SK-N-SH (cell line): ENCODE measurements around the gene GMFB. TPM values are rescaled to one million over a fixed set of nuclear protein-coding genes. Genes with fewer than 3 reads are reported as not detected.

ENCODE experiments used
- CTCF ChIA-PET: fragments of 300-600, 350-600 bp; formaldehyde crosslinking; extraction: SDS; loops from one replicate; lab custom pipeline; 2021; lab: Yijun Ruan, JAX
- POLR2A ChIA-PET: fragments of 350-600 bp; sonication (Branson Sonifier 250); formaldehyde crosslinking; extraction: SDS; loops from one replicate; lab custom pipeline; 2020; ENCODE audit warnings: antibody characterized with exemption, inconsistent platforms; lab: Yijun Ruan, JAX
- DNase-seq: peaks from one replicate; pipeline ENCODE4 v3.0.0; 2012
- H2AFZ ChIP-seq: fragments of 200-600 bp; sonication (generic); 2 replicates; pipeline ENCODE4 v1.8.1; 2016; ENCODE audit warnings: antibody characterized with exemption, mild to moderate bottlenecking, low read depth
- H3F3A ChIP-seq: fragments of 200-600 bp; sonication (generic); replicated peaks from 2 replicates; pipeline ENCODE3; 2016; ENCODE audit warnings: antibody characterized with exemption, mild to moderate bottlenecking; ENCODE audit not compliant: insufficient read depth
- H3K27ac ChIP-seq, 2 experiments: fragments of 200-500 bp in 1 of 2; fragments of 200-600 bp in 1 of 2; sonication (Bioruptor generic) in 1 of 2; sonication (generic), shearing (Covaris generic) in 1 of 2; 2 replicates each; pipeline versions ENCODE4 v1.5.1 to v1.6.1; 2014 to 2016; ENCODE audit warnings: low read depth in 2 of 2, inconsistent platforms in 1 of 2, low read length in 1 of 2, mild to moderate bottlenecking in 1 of 2, mixed read lengths in 1 of 2
- H3K27me3 ChIP-seq: fragments of 200-600 bp; sonication (generic), shearing (Covaris generic); 2 replicates; pipeline ENCODE4 v1.6.1; 2016; ENCODE audit warnings: mixed run types; ENCODE audit not compliant: insufficient read depth
- H3K36me3 ChIP-seq, 2 experiments: fragments of 200-500 bp in 1 of 2; fragments of 200-600 bp in 1 of 2; sonication (Bioruptor generic) in 1 of 2; sonication (generic) in 1 of 2; replicated peaks in 1 of 2; 2 replicates each; pipeline versions ENCODE3 to v1.5.1; 2014 to 2016; ENCODE audit warnings: low read length in 1 of 2, mild to moderate bottlenecking in 1 of 2; ENCODE audit not compliant: insufficient read depth in 2 of 2, control insufficient read depth in 1 of 2
- H3K4me1 ChIP-seq, 2 experiments: fragments of 200-500 bp in 1 of 2; fragments of 200-600 bp in 1 of 2; sonication (Bioruptor generic) in 1 of 2; sonication (generic), shearing (Covaris generic) in 1 of 2; 2 replicates each; pipeline versions ENCODE4 v1.5.1 to v1.6.1; 2014 to 2016; ENCODE audit warnings: low read depth in 1 of 2, low read length in 1 of 2, mixed run types in 1 of 2; ENCODE audit not compliant: insufficient read depth in 2 of 2, control insufficient read depth in 1 of 2
- H3K4me2 ChIP-seq: fragments of 200-600 bp; sonication (generic), shearing (Covaris generic); 2 replicates; pipeline ENCODE4 v1.6.1; 2017; ENCODE audit warnings: mixed run types
- H3K4me3 ChIP-seq, 2 experiments: fragments of 200-500 bp in 1 of 2; fragments of 200-600 bp in 1 of 2; sonication (Bioruptor generic) in 1 of 2; sonication (generic), shearing (Covaris generic) in 1 of 2; 2 replicates each; pipeline versions ENCODE4 v1.5.1 to v1.8.1; 2014 to 2016; ENCODE audit warnings: low read depth in 2 of 2, inconsistent platforms in 1 of 2, low read length in 1 of 2, mild to moderate bottlenecking in 1 of 2, mixed read lengths in 1 of 2, moderate library complexity in 1 of 2
- H3K79me2 ChIP-seq: fragments of 200-600 bp; sonication (generic); 2 replicates; pipeline ENCODE4 v1.8.1; 2017; ENCODE audit warnings: mild to moderate bottlenecking; ENCODE audit not compliant: insufficient read depth
- H3K9ac ChIP-seq: fragments of 200-600 bp; sonication (generic); 2 replicates; pipeline ENCODE4 v1.6.1; 2017; ENCODE audit warnings: mixed run types
- H3K9me2 ChIP-seq: fragments of 200-600 bp; sonication (generic); 2 replicates; pipeline ENCODE4 v1.6.1; 2017; ENCODE audit warnings: mixed run types
- H3K9me3 ChIP-seq: fragments of 200-600 bp; sonication (generic); 2 replicates; pipeline ENCODE4 v1.6.1; 2017; ENCODE audit warnings: mixed run types, mild to moderate bottlenecking, moderate library complexity
- H4K20me1 ChIP-seq: fragments of 200-600 bp; sonication (generic); 2 replicates; pipeline ENCODE4 v1.6.1; 2017; ENCODE audit warnings: mild to moderate bottlenecking, mixed run types; ENCODE audit not compliant: insufficient read depth
- CHD2 ChIP-seq: fragments of 150-350 bp; IDR thresholded peaks from 2 replicates; pipeline ENCODE4 v1.6.1; 2018; ENCODE audit warnings: low read length; ENCODE audit not compliant: partially characterized antibody
- ELF1 ChIP-seq: IDR thresholded peaks from 2 replicates; pipeline ENCODE4 v1.4.0; 2012
- EZH2phosphoT487 ChIP-seq: fragments of 200-600 bp; sonication (generic); IDR thresholded peaks from 2 replicates; pipeline ENCODE4 v1.6.1; 2017; ENCODE audit warnings: low read depth, mixed run types, mild to moderate bottlenecking, antibody characterized with exemption, moderate library complexity, borderline replicate concordance
- FOSL2 ChIP-seq: IDR thresholded peaks from 2 replicates; pipeline ENCODE4 v1.4.0; 2012; ENCODE audit warnings: low read depth, mild to moderate bottlenecking, moderate library complexity, borderline replicate concordance
- GABPA ChIP-seq: IDR thresholded peaks from 2 replicates; pipeline ENCODE4 v1.4.0; 2012; ENCODE audit warnings: low read depth, mild to moderate bottlenecking
- JUND ChIP-seq: IDR thresholded peaks from 2 replicates; pipeline ENCODE4 v1.4.0; 2012
- MXI1 ChIP-seq: IDR thresholded peaks from 2 replicates; pipeline ENCODE4 v1.6.1; 2012; ENCODE audit warnings: mild to moderate bottlenecking, low read depth, low read length, improper control_type of control experiment
- POLR2AphosphoS5 ChIP-seq: IDR thresholded peaks from 2 replicates; pipeline ENCODE4 v1.6.1; 2012; ENCODE audit warnings: low read depth, low read length
- RXRA ChIP-seq: IDR thresholded peaks from 2 replicates; pipeline ENCODE4 v1.4.0; 2012; ENCODE audit warnings: low read depth, mild to moderate bottlenecking, borderline replicate concordance
- SIN3A ChIP-seq: IDR thresholded peaks from 2 replicates; pipeline ENCODE4 v1.6.1; 2012; ENCODE audit warnings: low read depth, mild to moderate bottlenecking, low read length, moderate library complexity, borderline replicate concordance
- SMC3 ChIP-seq: IDR thresholded peaks from 2 replicates; pipeline ENCODE4 v1.6.1; 2012; ENCODE audit warnings: low read depth, low read length, improper control_type of control experiment
- TCF12 ChIP-seq: IDR thresholded peaks from 2 replicates; pipeline ENCODE4 v1.4.0; 2012
- TEAD4 ChIP-seq: IDR thresholded peaks from 2 replicates; pipeline ENCODE4 v1.4.0; 2012; ENCODE audit warnings: mild to moderate bottlenecking, borderline replicate concordance; ENCODE audit not compliant: insufficient read depth
- YY1 ChIP-seq: IDR thresholded peaks from 2 replicates; pipeline ENCODE4 v1.4.0; 2012; ENCODE audit warnings: low read depth, mild to moderate bottlenecking
- polyA plus RNA-seq, 3 experiments: library from polyadenylated mRNA; depleted of rRNA; stranded (reverse); fragments of >200 nt; gene quantifications; 2 replicates each; pipeline ENCODE4 v1.2.3, GENCODE V29; 2012
- TF ChIP-seq, protein P1 (sequence below): fragments of 200-600 bp; sonication (generic); IDR thresholded peaks from 2 replicates; pipeline ENCODE4 v1.6.1; 2017; ENCODE audit warnings: antibody characterized with exemption, mild to moderate bottlenecking, moderate library complexity
- TF ChIP-seq, protein P2 (sequence below): IDR thresholded peaks from 2 replicates; pipeline ENCODE4 v1.4.0; 2012; ENCODE audit warnings: low read depth, borderline replicate concordance
- TF ChIP-seq, protein P3 (sequence below): IDR thresholded peaks from 2 replicates; pipeline ENCODE4; 2012
- TF ChIP-seq, protein P4 (sequence below): fragments of 150-350 bp; IDR thresholded peaks from 2 replicates; pipeline ENCODE4 v1.6.1; 2016; ENCODE audit warnings: mild to moderate bottlenecking, low read depth, low read length
- TF ChIP-seq, protein P5 (sequence below): IDR thresholded peaks from 2 replicates; pipeline ENCODE4 v1.4.0; 2012; ENCODE audit warnings: low read depth

The GMFB gene
- polyA plus RNA-seq, 1 of the 3 experiments (the other 2 are of a cell fraction): 9.4 TPM

DNA sequence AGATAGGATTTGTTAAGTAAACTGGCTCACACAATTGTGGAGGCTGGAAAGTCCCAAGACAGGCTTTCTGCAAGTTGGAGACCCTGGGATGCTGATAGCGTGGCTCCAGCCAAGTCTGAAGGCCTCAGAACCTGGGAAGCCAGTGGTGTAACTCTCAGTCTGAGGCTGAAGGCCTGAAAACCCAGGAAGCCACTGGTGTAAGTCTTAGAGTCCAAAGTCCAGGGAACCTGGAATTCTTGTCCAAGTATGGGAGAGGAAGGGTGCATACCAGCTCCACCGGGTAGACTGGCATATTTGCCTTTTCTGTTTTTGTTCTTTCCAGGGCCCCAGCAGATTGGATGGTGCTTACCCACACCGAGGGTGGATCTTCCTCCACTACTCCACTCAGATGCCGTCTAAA is 18.1 kb downstream of the GMFB start (continued):
- TF ChIP-seq, protein P1, sequence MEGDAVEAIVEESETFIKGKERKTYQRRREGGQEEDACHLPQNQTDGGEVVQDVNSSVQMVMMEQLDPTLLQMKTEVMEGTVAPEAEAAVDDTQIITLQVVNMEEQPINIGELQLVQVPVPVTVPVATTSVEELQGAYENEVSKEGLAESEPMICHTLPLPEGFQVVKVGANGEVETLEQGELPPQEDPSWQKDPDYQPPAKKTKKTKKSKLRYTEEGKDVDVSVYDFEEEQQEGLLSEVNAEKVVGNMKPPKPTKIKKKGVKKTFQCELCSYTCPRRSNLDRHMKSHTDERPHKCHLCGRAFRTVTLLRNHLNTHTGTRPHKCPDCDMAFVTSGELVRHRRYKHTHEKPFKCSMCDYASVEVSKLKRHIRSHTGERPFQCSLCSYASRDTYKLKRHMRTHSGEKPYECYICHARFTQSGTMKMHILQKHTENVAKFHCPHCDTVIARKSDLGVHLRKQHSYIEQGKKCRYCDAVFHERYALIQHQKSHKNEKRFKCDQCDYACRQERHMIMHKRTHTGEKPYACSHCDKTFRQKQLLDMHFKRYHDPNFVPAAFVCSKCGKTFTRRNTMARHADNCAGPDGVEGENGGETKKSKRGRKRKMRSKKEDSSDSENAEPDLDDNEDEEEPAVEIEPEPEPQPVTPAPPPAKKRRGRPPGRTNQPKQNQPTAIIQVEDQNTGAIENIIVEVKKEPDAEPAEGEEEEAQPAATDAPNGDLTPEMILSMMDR: no peak

DNA sequence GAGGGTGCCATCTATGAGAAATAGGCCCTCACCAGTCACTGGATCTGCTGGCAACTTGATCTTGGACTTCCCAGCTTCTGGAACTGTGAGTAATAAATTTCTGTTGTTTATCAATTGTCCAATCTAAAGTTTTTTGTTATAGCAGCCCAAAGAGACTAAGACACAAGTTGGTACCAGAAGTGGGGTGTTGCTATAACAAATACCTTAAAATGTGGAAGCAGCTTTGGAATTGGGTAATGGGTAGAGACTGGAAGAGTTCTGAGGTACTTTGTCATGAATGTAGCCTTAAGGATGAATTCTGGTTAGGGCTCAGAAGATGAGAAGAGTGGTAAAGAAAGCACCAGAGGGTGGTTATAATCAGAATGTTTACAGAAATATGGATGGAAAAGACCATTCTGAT is 21.5 kb downstream of the GMFB start:
- no peak overlapping the region for H2AFZ ChIP-seq
- no peaks in the 10 kb centered on the region for H3F3A ChIP-seq
- H3K4me1 ChIP-seq: peaks cover 0 to 7% of the 10 kb centered on the region in 2 experiments; a peak in 1 of 4 replicates
- POLR2A ChIA-PET: no interaction called here
- H3K4me3 ChIP-seq: no peak overlapping the region
- no peak for DNase-seq
- CTCF ChIA-PET: no interaction called here
- H3K79me2 ChIP-seq: no peaks in the 10 kb centered on the region
- H3K27me3 ChIP-seq: no peaks in the 10 kb centered on the region
- H3K4me2 ChIP-seq: no peak overlapping the region
- H3K36me3 ChIP-seq: no peaks in the 10 kb centered on the region
- H3K27ac ChIP-seq: no peak overlapping the region
- no peak overlapping the region for H3K9ac ChIP-seq
- no peaks in the 10 kb centered on the region for H3K9me2 ChIP-seq
- H4K20me1 ChIP-seq: no peaks in the 10 kb centered on the region
- TF ChIP-seq TCF12 (no peak), EZH2phosphoT487 (no peak), SIN3A (no peak), MXI1 (no peak), POLR2AphosphoS5 (no peak), YY1 (no peak), ELF1 (no peak), RXRA (no peak), CHD2 (no peak), FOSL2 (no peak), JUND (no peak), SMC3 (no peak), TEAD4 (no peak), GABPA (no peak)
- TF ChIP-seq, protein P2, sequence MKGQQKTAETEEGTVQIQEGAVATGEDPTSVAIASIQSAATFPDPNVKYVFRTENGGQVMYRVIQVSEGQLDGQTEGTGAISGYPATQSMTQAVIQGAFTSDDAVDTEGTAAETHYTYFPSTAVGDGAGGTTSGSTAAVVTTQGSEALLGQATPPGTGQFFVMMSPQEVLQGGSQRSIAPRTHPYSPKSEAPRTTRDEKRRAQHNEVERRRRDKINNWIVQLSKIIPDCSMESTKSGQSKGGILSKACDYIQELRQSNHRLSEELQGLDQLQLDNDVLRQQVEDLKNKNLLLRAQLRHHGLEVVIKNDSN: no peak
- TF ChIP-seq, protein P3, sequence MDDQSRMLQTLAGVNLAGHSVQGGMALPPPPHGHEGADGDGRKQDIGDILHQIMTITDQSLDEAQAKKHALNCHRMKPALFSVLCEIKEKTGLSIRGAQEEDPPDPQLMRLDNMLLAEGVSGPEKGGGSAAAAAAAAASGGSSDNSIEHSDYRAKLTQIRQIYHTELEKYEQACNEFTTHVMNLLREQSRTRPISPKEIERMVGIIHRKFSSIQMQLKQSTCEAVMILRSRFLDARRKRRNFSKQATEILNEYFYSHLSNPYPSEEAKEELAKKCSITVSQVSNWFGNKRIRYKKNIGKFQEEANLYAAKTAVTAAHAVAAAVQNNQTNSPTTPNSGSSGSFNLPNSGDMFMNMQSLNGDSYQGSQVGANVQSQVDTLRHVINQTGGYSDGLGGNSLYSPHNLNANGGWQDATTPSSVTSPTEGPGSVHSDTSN: no peak
- TF ChIP-seq, protein P1: no peak
- TF ChIP-seq, protein P4, sequence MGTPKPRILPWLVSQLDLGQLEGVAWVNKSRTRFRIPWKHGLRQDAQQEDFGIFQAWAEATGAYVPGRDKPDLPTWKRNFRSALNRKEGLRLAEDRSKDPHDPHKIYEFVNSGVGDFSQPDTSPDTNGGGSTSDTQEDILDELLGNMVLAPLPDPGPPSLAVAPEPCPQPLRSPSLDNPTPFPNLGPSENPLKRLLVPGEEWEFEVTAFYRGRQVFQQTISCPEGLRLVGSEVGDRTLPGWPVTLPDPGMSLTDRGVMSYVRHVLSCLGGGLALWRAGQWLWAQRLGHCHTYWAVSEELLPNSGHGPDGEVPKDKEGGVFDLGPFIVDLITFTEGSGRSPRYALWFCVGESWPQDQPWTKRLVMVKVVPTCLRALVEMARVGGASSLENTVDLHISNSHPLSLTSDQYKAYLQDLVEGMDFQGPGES: no peak
- TF ChIP-seq, protein P5, sequence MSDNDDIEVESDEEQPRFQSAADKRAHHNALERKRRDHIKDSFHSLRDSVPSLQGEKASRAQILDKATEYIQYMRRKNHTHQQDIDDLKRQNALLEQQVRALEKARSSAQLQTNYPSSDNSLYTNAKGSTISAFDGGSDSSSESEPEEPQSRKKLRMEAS: no peak
- H3K9me3 ChIP-seq: no peaks in the 10 kb centered on the region
